ENCODE measurements around the gene VPS13A. TPM values are rescaled to one million over a fixed set of nuclear protein-coding genes. Genes with fewer than 3 reads are reported as not detected.
"Not testable (repeated sequence)": the region's sequence is repeated elsewhere in the genome, so short reads cannot be mapped to it uniquely, and the experiment has no call there.

Gene VPS13A
- polyA plus RNA-seq, 1 donor: 42.6 TPM

- DNase-seq: no peak
Observed at GRCh38 chr9:77422969-77423368, 245.6 kb downstream of the VPS13A start.

GRCh38 chr9:77423841-77424240, 246.5 kb downstream of the VPS13A start:
- no peak for DNase-seq

- DNase-seq: no peak
Observed at GRCh38 chr9:77424993-77425392, 247.7 kb downstream of the VPS13A start.

GRCh38 chr9:77426712-77427111, 249.4 kb downstream of the VPS13A start:
- no peak for DNase-seq

- no peak for DNase-seq
Observed at GRCh38 chr9:77427256-77427927, 250.1 kb downstream of the VPS13A start.

DNA sequence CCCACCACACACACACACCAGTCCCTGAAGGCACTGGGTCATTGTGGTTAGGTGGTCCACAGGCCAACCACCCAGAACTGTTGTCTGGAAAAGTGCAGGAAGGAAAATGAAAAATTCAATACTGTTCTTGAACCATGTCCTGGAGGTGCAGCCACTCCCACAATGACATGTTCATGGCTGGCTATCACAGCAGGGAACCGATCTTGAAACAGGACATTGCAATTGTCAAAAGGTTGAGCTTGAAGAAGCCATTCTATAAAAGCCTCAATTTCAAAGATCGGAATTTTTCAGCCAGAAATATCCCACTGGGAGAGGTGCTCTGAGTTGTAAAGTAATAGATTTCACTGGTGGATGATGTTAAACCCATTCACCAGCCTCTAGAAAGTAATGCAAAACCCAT, 252.6 kb downstream of the VPS13A start:
- no peak for DNase-seq

GRCh38 chr9:77432053-77432452, 254.7 kb downstream of the VPS13A start:
- DNase-seq: no peak

GRCh38 chr9:77433675-77434445, 256.5 kb downstream of the VPS13A start:
- peak; percentile 59 for DNase-seq

DNA sequence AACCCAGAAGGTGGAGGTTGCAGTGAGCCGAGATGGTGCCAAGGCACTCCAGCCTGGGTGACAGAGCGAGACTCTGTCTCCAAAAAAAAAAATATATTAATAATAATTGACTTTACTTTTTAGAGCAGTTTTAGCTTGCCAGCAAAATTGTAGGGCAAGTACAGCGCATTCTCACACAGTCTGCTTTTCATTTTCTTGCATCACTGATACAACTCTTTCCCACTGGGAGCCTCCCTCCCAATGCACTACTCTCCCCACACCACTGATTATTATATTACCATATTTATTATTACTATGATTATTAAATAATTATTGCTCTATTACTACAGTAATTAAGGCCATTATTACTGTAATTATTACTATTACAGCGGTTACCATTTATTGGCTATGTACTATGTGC, 257.9 kb downstream of the VPS13A start:
- no peak for DNase-seq

DNA sequence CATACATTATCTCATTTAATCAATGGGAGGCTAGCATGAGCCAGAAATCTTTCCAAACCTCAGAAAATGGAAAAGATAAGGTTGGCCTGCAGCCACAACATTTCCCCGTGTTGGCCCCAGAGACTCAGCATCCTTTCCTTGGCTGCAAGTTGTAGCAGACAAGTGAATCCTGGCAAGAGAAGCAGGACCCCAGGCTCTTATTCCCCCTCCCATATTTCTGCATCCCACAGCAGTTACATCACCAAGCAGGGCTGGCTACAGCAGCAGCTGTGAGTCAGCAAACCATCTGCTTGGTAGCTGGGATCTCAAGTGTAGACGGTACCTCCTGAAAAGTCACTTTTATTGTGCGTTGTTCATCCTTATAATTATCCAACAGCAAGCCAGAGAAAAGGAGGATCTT, 258.4 kb downstream of the VPS13A start:
- no peak for DNase-seq

- no peak for DNase-seq
Observed at GRCh38 chr9:77438653-77439052, 261.3 kb downstream of the VPS13A start.

GRCh38 chr9:77440057-77440456, 262.7 kb downstream of the VPS13A start:
- DNase-seq: no peak

DNA sequence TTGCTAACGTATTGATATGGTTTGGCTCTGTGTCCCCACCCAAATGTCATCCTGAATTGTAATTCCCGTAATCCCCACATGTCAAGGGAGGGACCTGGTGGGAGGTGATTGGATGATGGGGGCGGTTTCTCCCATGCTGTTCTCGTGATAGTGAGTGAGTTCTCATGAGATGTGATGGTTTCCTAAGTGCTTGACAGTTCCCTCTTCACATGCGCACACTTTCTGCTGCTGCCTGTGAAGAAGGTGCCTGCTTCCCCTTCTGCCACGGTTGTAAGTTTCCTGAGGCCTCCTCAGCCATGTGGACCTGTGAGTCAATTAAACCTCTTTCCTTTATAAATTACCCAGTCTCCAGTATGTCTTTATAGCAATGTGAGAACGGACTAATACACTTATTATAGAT, 263.8 kb downstream of the VPS13A start:
- DNase-seq: not testable (repeated sequence)

GRCh38 chr9:77442436-77442835, 265.1 kb downstream of the VPS13A start:
- DNase-seq: no peak

DNA sequence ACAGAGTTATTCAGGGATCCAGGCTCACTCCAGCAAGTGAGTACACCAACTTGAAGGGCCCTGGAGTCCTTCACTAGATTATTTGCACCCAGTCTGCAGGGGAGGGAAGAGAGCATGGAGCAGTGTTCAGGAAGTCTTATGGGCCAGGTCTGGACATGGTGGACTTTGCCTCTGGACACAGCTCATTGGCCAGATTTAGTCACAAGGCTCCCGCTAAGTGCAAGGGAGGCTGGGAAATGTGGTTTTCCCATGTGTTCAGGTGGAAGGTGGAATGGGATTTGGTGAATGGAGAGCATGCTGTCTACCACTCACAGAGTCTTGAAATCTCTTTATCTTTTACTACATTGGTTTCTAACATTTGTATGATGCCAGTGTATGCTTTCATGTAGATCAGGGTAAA, 270.3 kb downstream of the VPS13A start:
- DNase-seq: no peak

DNA sequence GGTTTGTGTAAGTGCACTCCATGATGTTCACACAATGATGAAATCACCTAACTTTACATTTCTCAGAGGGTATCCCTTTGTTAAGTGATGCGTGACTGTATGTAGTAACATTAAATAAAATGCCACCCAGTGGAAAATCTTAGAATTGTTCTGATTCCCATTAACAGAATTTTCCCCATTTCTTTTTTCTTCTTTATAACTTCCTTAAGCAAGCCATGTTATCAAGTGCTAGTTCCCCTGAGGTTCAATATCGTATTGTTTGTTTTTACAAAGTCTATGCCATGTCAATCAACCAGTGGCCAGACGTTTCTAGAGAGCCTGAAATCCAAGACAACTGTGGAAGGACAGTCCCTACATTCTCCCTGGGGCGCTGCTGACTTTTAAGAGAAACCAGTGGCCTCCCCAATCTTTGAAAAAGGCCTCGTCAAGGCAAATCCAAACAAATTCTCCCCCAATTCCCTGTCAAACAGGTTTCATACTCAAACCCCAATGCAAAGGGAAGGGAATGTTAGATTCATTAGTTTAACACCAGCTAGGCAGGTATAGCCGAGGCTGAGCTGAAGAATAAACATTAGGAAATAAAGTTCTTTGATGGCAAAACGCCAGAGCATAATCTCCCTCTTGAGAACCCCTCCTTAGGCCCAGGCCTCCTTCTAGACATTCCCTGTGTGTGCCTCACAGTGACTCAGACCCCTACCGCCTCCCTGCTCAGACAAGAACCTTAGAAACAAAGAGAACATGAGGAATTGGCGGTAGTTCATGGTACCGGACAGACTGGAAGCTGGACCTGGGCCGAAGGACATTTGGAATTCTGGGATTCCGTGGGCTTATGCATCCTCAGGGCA, 272.1 kb downstream of the VPS13A start:
- no peak for DNase-seq

- DNase-seq: no peak
Observed at GRCh38 chr9:77450085-77450475, 272.7 kb downstream of the VPS13A start.

- DNase-seq: no peak
Observed at GRCh38 chr9:77451507-77451906, 274.2 kb downstream of the VPS13A start.

DNA sequence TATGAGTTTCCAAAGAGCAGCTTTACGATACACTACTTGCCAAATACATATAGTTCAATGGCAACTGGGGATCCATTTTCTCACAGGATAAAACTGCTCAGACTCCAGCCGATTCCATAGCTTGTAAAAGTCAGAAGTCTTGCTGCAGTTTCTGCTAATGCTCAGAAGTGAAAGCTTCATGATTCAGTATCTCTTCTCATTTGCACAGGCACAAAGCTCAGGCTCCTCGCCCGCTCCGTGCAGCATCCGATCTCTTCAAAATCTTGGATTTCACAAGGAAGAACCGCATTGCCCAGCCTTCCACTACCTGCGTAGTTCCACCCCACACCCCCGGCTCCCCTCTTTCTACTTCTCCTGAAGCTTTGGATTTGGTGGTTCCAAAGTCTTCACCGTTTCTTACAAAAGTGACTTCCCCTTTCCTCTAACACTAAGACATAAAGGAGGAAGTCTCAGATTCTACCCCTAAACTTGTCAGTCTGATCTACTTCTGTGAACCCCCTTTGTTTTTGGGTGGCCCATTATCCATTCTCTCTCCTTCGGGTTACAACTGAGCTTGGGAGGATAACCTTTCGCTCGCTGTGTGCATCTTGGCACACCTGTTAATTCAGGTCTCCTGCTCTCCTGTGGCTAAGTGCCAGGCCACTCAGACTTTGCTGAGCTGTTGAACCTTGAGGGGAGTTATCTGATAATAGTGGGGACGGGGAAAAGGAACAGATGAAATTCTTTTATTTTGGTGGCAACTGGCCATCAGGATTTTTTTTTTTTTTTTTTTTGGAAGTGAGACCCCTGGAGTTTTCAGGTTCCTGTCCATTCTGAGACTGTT, 276.7 kb downstream of the VPS13A start:
- no peak for DNase-seq

DNA sequence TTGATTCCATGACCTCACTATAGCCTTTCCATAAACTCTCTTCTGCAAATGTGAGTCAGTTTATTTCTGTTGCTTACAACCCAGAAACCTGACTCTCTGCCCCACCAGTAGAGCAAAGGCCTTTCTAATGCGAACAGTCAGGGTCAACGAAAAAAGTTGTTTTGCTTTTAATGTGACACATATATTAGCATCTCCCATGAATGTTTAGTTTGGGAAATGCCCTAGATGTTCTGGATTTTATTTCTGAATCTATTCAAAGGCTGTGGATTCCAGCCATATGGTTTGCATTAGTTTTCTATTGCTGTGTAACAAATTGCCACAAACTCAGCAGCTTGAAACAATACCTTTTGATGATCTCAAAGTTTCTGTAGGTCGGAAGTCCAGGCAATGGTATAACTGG, 277.3 kb downstream of the VPS13A start:
- DNase-seq: no peak

- DNase-seq: no peak
Observed at GRCh38 chr9:77455312-77455927, 278.1 kb downstream of the VPS13A start.
